Smooth muscle cell (in vitro differentiated cells): ENCODE measurements around the gene LSG1. TPM values are rescaled to one million over a fixed set of nuclear protein-coding genes. Genes with fewer than 3 reads are reported as not detected.

Source experiments
- DNase-seq: peaks from one replicate; lab custom pipeline; 2025; ENCODE audit not compliant: unreplicated experiment; lab: John Stamatoyannopoulos, UW
- H2AFZ ChIP-seq: fragments of 200-600 bp; sonication (generic); 2 replicates; pipeline ENCODE4 v1.6.0; 2016; ENCODE audit warnings: antibody characterized with exemption, low read depth, mild to moderate bottlenecking
- H3F3A ChIP-seq: fragments of 200-600 bp; sonication (generic); 2 replicates; pipeline ENCODE4 v1.6.0; 2017; ENCODE audit warnings: antibody characterized with exemption, low read depth
- H3K27ac ChIP-seq: fragments of 200-600 bp; sonication (generic); 2 replicates; pipeline ENCODE4 v1.5.1; 2016; ENCODE audit warnings: low read depth, mild to moderate bottlenecking
- H3K27me3 ChIP-seq: fragments of 200-600 bp; sonication (generic); 2 replicates; pipeline ENCODE4 v1.6.1; 2016; ENCODE audit warnings: low read depth, mild to moderate bottlenecking
- H3K36me3 ChIP-seq: fragments of 200-600 bp; sonication (generic); 2 replicates; pipeline ENCODE4 v1.5.1; 2016; ENCODE audit warnings: low read depth
- H3K4me1 ChIP-seq: fragments of 200-600 bp; sonication (generic); 2 replicates; pipeline ENCODE4 v1.5.1; 2016; ENCODE audit warnings: low read depth
- H3K4me2 ChIP-seq: fragments of 200-600 bp; sonication (generic); 2 replicates; pipeline ENCODE4 v1.6.0; 2016; ENCODE audit warnings: mild to moderate bottlenecking
- H3K4me3 ChIP-seq: fragments of 200-600 bp; sonication (generic); 2 replicates; pipeline ENCODE4 v1.5.1; 2016; ENCODE audit warnings: mild to moderate bottlenecking
- H3K79me2 ChIP-seq: fragments of 200-600 bp; sonication (generic); 2 replicates; pipeline ENCODE4 v1.6.0; 2016; ENCODE audit warnings: low read depth, mild to moderate bottlenecking
- H3K9ac ChIP-seq: fragments of 200-600 bp; sonication (generic); 2 replicates; pipeline ENCODE4 v1.6.0; 2016; ENCODE audit warnings: low read depth
- H3K9me3 ChIP-seq: fragments of 200-600 bp; sonication (generic); replicated peaks from 2 replicates; pipeline ENCODE4 v1.5.1; 2016; ENCODE audit warnings: low read depth
- H4K20me1 ChIP-seq: fragments of 200-600 bp; sonication (generic); 2 replicates; pipeline ENCODE4 v1.6.0; 2016; ENCODE audit warnings: low read depth
- CTCF ChIP-seq: fragments of 200-600 bp; sonication (generic); IDR thresholded peaks from 2 replicates; pipeline ENCODE4 v1.5.1; 2017; ENCODE audit warnings: borderline replicate concordance, mild to moderate bottlenecking, antibody characterized with exemption; ENCODE audit not compliant: insufficient read depth, poor library complexity, severe bottlenecking
- WGBS: methylation state at CpG from one replicate; pipeline ENCODE4 v1.1.7; 2016; ENCODE audit warnings: low lambda C conversion rate; 5-methylcytosine and 5-hydroxymethylcytosine counted together
- polyA plus RNA-seq: library from polyadenylated mRNA; unstranded; fragments of >200 nt; fragmentation: Nextera tagmentation; extraction: Ambion mirVana; gene quantifications from 2 replicates; pipeline ENCODE4 v1.2.1, GENCODE V29; 2016
- total RNA-seq: library from RNA; depleted of rRNA; stranded (reverse); fragments of >200 nt; gene quantifications from 2 replicates; pipeline ENCODE4 v1.2.3, GENCODE V29; 2014

The LSG1 gene
- total and polyA plus RNA-seq, 2 experiments from 2014 or later = 14.0 to 29.1 TPM

DNA sequence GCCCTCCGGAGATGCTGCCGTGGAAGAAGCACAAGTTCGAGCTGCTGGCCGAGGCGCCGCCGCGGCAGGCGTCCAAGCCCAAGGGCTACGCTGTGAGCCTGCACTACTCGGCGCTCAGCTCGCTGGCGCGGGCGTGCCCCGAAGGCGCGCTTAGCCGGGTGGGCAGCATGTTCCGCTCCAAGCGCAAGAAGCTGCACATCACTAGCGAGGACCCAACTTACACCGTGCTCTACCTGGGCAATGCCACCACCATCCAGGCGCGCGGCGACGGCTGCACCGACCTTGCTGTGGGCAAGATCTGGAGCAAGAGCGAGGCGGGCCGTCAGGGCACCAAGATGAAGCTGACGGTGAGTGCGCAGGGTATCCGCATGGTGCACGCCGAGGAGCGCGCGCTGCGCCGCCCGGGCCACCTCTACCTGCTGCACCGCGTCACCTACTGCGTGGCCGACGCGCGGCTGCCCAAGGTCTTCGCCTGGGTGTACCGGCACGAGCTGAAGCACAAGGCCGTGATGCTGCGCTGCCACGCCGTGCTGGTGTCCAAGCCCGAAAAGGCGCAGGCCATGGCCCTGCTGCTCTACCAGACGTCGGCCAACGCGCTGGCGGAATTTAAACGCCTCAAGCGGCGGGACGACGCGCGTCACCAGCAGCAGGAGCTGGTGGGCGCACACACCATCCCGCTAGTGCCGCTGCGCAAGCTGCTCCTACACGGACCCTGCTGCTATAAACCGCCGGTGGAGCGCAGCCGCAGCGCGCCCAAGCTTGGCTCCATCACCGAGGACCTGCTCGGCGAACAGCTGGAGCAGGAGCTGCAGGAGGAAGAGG lies 15.0 kb upstream of the LSG1 start:
- peak overlapping the region; percentile 76 for H3K4me3 ChIP-seq
- H2AFZ ChIP-seq = no peak overlapping the region
- H3K4me1 ChIP-seq = peaks cover 12% of the 10 kb centered on the region
- H3K9me3 ChIP-seq = no peaks in the 10 kb centered on the region
- TF ChIP-seq CTCF = no peak
- H3K36me3 ChIP-seq = no peaks in the 10 kb centered on the region
- peaks cover 28% of the 10 kb centered on the region for H3K79me2 ChIP-seq
- no peak overlapping the region for H3K27ac ChIP-seq
- H3F3A ChIP-seq = peaks cover 22% of the 10 kb centered on the region
- peak overlapping the region; percentile 76 for H3K9ac ChIP-seq
- peaks cover 38% of the 10 kb centered on the region for H4K20me1 ChIP-seq
- no peaks in the 10 kb centered on the region for H3K27me3 ChIP-seq
- under 1% methylated on average over 86 of the region's 86 CpGs for WGBS
- DNase-seq = no peak
- peak overlapping the region; percentile 93 for H3K4me2 ChIP-seq

- H3F3A ChIP-seq = peaks cover 22% of the 10 kb centered on the region
- no peaks in the 10 kb centered on the region for H3K9me3 ChIP-seq
- no peak for TF ChIP-seq CTCF
- H3K4me3 ChIP-seq = peak overlapping the region; percentile 76
- no peak for DNase-seq
- peak overlapping the region; percentile 4 for H3K27ac ChIP-seq
- no peaks in the 10 kb centered on the region for H3K27me3 ChIP-seq
- no peak overlapping the region for H2AFZ ChIP-seq
- H3K79me2 ChIP-seq = peaks cover 28% of the 10 kb centered on the region
- peaks cover 38% of the 10 kb centered on the region for H4K20me1 ChIP-seq
- WGBS = under 1% methylated on average over 29 of the region's 29 CpGs
- peak overlapping the region; percentile 93 for H3K4me2 ChIP-seq
- H3K4me1 ChIP-seq = peaks cover 12% of the 10 kb centered on the region
- H3K36me3 ChIP-seq = no peaks in the 10 kb centered on the region
- H3K9ac ChIP-seq = peak overlapping the region; percentile 76
Observed at GRCh38 chr3:194686414-194686815, 14.4 kb upstream of the LSG1 start.

DNA sequence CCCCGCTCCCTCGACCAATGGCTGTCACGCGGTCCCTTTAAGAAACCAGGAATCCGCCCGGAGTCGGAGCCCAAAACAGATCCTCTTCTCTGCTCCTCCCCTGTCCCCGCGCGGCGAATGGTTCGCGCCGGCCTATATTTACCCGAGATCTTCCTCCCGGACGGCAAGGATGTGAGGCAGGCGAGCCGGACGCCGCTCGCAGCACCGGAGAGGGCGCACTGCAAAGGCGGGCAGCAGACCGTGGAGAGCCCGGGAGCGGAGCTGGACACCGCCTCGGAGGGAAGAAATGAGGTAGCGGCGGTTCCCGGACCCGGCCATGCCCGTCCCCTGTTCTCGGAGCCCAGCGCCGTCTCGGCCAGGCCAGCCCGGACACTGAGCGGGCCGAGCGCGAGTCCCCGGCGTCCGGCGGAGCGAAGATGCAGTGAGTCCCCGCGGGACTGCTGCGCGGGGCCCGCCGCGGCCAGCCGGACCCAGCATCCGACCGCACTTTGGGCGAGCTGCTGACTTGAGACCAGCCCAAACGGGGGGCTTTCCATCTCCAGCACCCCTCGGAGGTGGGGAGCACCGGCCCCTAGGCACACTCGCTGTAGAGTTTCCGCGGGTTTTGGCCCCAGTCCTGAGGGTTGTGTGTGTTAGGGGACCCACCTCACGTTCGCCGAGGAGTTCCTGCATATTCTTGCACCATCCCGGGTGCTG lies 13.9 kb upstream of the LSG1 start, which contains the start of gene FAM43A:
Gene FAM43A (plus strand): TSS at position 166 of the 696 bp plus-strand sequence. CDS start 944 bp downstream, outside the sequence.
- Histone ChIP-seq H2AFZ (peak within 1 kb of the TSS; percentile 67), H3K27ac (peak within 1 kb of the TSS; percentile 4)
- 0% methylated on average over 66 of the region's 70 CpGs for WGBS

More for the DNA sequence above, 13.9 kb upstream of the LSG1 start, which contains the start of gene FAM43A:
- H3K9me3 ChIP-seq = no peaks in the 10 kb centered on the region
- DNase-seq = peak; percentile 77
- H3K4me2 ChIP-seq = peak within 1 kb of the TSS; percentile 93
- H3K4me1 ChIP-seq = peaks cover 12% of the 10 kb centered on the region
- peaks cover 22% of the 10 kb centered on the region for H3F3A ChIP-seq
- TF ChIP-seq CTCF = no peak
- peaks cover 38% of the 10 kb centered on the region for H4K20me1 ChIP-seq
- H3K9ac ChIP-seq = peak within 1 kb of the TSS; percentile 76
- H3K4me3 ChIP-seq = peak within 1 kb of the TSS; percentile 76
- peaks cover 28% of the 10 kb centered on the region for H3K79me2 ChIP-seq
- H3K27me3 ChIP-seq = no peaks in the 10 kb centered on the region
- no peaks in the 10 kb centered on the region for H3K36me3 ChIP-seq
